Measurements from ENCODE around the gene EXOC1. TPM values are rescaled to one million over a fixed set of nuclear protein-coding genes. Genes with fewer than 3 reads are reported as not detected.

The EXOC1 gene
- total RNA-seq, 2 experiments from 2014 or later = 23.7 to 33.5 TPM

- no peaks in the 10 kb centered on the region for H3K9me3 ChIP-seq (ENCODE audit: low read length)
- no peak overlapping the region for H3K27ac ChIP-seq (ENCODE audit: low read depth, low read length, poor library complexity, severe bottlenecking)
- POLR2A ChIA-PET = no interaction called here
- TF ChIP-seq, protein P1, sequence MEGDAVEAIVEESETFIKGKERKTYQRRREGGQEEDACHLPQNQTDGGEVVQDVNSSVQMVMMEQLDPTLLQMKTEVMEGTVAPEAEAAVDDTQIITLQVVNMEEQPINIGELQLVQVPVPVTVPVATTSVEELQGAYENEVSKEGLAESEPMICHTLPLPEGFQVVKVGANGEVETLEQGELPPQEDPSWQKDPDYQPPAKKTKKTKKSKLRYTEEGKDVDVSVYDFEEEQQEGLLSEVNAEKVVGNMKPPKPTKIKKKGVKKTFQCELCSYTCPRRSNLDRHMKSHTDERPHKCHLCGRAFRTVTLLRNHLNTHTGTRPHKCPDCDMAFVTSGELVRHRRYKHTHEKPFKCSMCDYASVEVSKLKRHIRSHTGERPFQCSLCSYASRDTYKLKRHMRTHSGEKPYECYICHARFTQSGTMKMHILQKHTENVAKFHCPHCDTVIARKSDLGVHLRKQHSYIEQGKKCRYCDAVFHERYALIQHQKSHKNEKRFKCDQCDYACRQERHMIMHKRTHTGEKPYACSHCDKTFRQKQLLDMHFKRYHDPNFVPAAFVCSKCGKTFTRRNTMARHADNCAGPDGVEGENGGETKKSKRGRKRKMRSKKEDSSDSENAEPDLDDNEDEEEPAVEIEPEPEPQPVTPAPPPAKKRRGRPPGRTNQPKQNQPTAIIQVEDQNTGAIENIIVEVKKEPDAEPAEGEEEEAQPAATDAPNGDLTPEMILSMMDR (conservative IDR thresholded peaks at IDR 0.05; ENCODE audit: low read length) = no peak
- no peak for TF ChIP-seq EZH2phosphoT487 (IDR thresholded peaks at IDR 0.05; ENCODE audit: borderline replicate concordance, low read depth, low read length)
- no peaks in the 10 kb centered on the region for H3K4me1 ChIP-seq (ENCODE audit: insufficient read depth, low read length, poor library complexity, severe bottlenecking)
- H4K20me1 ChIP-seq (ENCODE audit: insufficient read depth, low read length) = no peaks in the 10 kb centered on the region
- no peaks in the 10 kb centered on the region for H3K79me2 ChIP-seq (ENCODE audit: insufficient read depth, low read depth, low read length)
- no peak overlapping the region for H3K4me2 ChIP-seq (ENCODE audit: low read length)
- no peak for DNase-seq (ENCODE audit: low spot score)
- intact Hi-C loops (cut with micrococcal nuclease; ENCODE audit: unreplicated experiment) = no loop called here
- no peak overlapping the region for H3K4me3 ChIP-seq (ENCODE audit: low read depth, low read length, poor library complexity, severe bottlenecking)
- peaks cover 73% of the 10 kb centered on the region for H3K36me3 ChIP-seq (ENCODE audit: insufficient read depth, low read length)
- CTCF ChIA-PET (ENCODE audit: unreplicated experiment) = no interaction called here
- H3K9me2 ChIP-seq (ENCODE audit: insufficient read depth, low read length) = no peaks in the 10 kb centered on the region
- BruUV-seq (replicated peaks) = no TSS peak
- no peak overlapping the region for H2AFZ ChIP-seq (ENCODE audit: low read length)
Measured at GRCh38 chr4:55874831-55875230, 21.4 kb downstream of the EXOC1 start.

DNA sequence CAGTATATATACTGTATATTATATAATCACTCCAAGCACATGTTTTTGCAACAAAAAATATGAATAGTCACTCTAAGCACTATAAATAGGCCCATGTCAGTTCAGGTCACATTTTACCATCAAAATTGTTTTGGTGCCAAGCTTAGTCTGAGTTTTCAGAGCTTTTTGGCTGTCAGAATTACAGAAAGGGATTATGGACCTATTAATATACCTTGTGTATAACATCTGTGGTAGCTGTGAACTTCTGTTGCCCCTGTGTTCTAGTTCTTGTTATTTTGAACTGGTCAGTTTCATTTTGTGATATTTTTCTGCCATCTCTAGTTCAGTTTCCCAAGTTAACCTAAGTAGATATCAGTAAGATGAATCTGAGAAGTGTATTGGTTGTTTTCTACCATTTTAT lies 22.9 kb downstream of the EXOC1 start:
- H3K9me2 ChIP-seq (ENCODE audit: insufficient read depth, low read length) = no peaks in the 10 kb centered on the region
- BruUV-seq (replicated peaks) = no TSS peak
- no peaks in the 10 kb centered on the region for H3K9me3 ChIP-seq (ENCODE audit: low read length)
- no peak overlapping the region for H3K27ac ChIP-seq (ENCODE audit: low read depth, low read length, poor library complexity, severe bottlenecking)
- H3K4me2 ChIP-seq (ENCODE audit: low read length) = no peak overlapping the region
- H2AFZ ChIP-seq (ENCODE audit: low read length) = no peak overlapping the region
- H4K20me1 ChIP-seq (ENCODE audit: insufficient read depth, low read length) = no peaks in the 10 kb centered on the region
- peaks cover 69% of the 10 kb centered on the region for H3K36me3 ChIP-seq (ENCODE audit: insufficient read depth, low read length)
- TF ChIP-seq, protein P1 (conservative IDR thresholded peaks at IDR 0.05; ENCODE audit: low read length) = no peak
- no peak for TF ChIP-seq EZH2phosphoT487 (IDR thresholded peaks at IDR 0.05; ENCODE audit: borderline replicate concordance, low read depth, low read length)
- no peak overlapping the region for H3K4me3 ChIP-seq (ENCODE audit: low read depth, low read length, poor library complexity, severe bottlenecking)
- DNase-seq (ENCODE audit: low spot score) = no peak
- ChIA-PET CTCF (ENCODE audit: unreplicated experiment) (no interaction called here), POLR2A (interaction anchor here (1.1 to 1.4 kb wide), 2 partner anchors 22 to 70 kb away, joined by 3 read pairs; no protein-coding TSS in a partner anchor)
- intact Hi-C loops (cut with micrococcal nuclease; ENCODE audit: unreplicated experiment) = no loop called here
- H3K79me2 ChIP-seq (ENCODE audit: insufficient read depth, low read depth, low read length) = no peaks in the 10 kb centered on the region
- H3K4me1 ChIP-seq (ENCODE audit: insufficient read depth, low read length, poor library complexity, severe bottlenecking) = no peaks in the 10 kb centered on the region

GRCh38 chr4:55879224-55879623 lies 25.8 kb downstream of the EXOC1 start:
- CTCF ChIA-PET (ENCODE audit: unreplicated experiment) = no interaction called here
- peaks cover 65% of the 10 kb centered on the region for H3K36me3 ChIP-seq (ENCODE audit: insufficient read depth, low read length)

More at GRCh38 chr4:55879224-55879623, 25.8 kb downstream of the EXOC1 start:
- Histone ChIP-seq H4K20me1 (ENCODE audit: insufficient read depth, low read length) (no peaks in the 10 kb centered on the region), H3K4me1 (ENCODE audit: insufficient read depth, low read length, poor library complexity, severe bottlenecking) (no peaks in the 10 kb centered on the region), H3K27ac (ENCODE audit: low read depth, low read length, poor library complexity, severe bottlenecking) (no peak overlapping the region), H2AFZ (ENCODE audit: low read length) (no peak overlapping the region), H3K79me2 (ENCODE audit: insufficient read depth, low read depth, low read length) (no peaks in the 10 kb centered on the region), H3K4me3 (ENCODE audit: low read depth, low read length, poor library complexity, severe bottlenecking) (no peak overlapping the region), H3K9me2 (ENCODE audit: insufficient read depth, low read length) (0 out of 2 replicates have a peak, but pooled peaks cover 4% of the 10 kb centered on the region), H3K4me2 (ENCODE audit: low read length) (no peak overlapping the region), H3K9me3 (ENCODE audit: low read length) (no peaks in the 10 kb centered on the region)
- no TSS peak for BruUV-seq (replicated peaks)
- DNase-seq (ENCODE audit: low spot score) = no peak
- intact Hi-C loops (cut with micrococcal nuclease; ENCODE audit: unreplicated experiment) = no loop called here
- TF ChIP-seq, protein P1 (conservative IDR thresholded peaks at IDR 0.05; ENCODE audit: low read length) = no peak
- TF ChIP-seq EZH2phosphoT487 (IDR thresholded peaks at IDR 0.05; ENCODE audit: borderline replicate concordance, low read depth, low read length) = no peak
- POLR2A ChIA-PET = interaction anchor here (1.8 kb wide), 1 partner anchor 13 kb away, joined by 5 read pairs; no protein-coding TSS in a partner anchor
